Activated naive CD8-positive, alpha-beta T cell treated with anti-CD3 and anti-CD28 coated beads, Interleukin-2, amount 50 U/mL, for 16 hours (primary cell): ENCODE results near the gene MVP.
A peak's percentile ranks its signal among the peaks of the same experiment; 100 is the strongest.

ENCODE experiments used
- DNase-seq: peaks from one replicate; pipeline ENCODE4 v3.0.0-alpha.2; 2020; ENCODE audit warnings: low read depth, low spot score

The MVP gene

DNA sequence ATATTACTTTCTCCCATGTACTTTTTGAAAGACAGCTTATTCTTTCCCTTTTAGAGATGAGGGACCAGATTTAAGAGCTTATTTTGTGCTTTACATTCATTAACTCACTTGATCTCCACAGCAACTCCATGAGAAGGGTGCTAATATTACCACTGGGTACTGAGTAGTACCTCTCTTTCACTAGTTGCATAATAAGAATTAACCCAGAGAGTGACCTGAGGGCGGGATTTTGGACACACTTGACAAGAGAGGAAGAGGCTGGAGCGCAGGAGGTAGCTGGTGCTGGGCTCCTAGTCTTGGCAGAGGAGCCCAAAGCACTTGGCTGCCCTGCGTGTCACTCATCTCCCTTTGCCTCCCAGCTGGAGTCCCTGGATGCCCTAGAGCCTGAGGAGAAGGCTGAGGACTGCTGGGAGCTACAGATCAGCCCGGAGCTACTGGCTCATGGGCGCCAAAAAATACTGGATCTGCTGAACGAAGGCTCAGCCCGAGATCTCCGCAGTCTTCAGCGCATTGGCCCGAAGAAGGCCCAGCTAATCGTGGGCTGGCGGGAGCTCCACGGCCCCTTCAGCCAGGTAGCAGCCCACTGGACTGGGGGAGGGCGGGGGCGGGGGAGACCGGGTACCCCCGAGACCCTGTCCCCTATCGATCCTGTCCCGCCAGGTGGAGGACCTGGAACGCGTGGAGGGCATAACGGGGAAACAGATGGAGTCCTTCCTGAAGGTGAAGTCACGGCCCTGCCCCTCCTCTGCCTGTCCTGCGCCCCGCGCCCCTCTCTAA lies 15.6 kb upstream of the MVP start:
- no peak for DNase-seq

DNA sequence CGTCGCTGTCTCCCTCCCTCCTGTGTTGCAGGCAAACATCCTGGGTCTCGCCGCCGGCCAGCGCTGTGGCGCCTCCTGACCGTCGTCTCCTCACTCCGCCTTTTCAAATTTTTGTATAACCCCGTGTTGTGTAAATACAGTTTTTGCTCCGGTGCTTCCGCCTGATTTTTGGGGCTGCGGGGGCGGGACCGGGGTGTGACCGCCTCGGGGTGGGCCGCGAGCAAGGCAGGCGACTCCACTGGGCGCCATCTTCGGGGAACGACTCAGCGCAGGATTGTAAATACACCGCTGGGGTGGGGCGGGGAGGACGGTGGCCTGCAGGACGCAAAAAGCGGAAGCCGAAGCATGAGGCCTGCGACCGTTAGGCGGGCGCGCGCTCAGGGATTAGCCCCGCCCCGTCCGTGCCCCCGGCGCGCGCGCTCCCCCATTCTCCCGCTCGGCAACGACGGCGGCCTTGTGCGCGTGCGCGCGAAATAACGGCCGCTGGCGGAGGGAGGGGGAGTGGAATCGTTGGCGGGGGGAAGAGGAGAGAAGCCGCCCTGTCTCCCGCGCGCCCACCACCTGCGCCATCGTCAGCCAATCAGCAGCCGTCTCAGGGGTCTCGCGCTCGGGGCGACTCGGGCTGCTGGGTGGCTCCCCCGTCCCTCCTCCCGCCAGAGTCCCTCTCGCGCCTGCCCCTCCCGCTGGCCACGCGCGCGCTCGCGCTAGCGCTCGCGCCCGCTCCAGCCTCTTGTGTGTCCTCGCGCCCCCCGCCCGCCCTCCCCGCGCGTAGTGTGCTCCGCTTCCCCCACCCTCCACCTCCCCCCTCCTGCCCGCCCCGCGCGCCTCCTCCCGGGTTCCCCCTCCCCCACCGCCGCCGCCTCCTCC lies 14.8 kb upstream of the MVP start:
- DNase-seq = peak; percentile 93

DNA sequence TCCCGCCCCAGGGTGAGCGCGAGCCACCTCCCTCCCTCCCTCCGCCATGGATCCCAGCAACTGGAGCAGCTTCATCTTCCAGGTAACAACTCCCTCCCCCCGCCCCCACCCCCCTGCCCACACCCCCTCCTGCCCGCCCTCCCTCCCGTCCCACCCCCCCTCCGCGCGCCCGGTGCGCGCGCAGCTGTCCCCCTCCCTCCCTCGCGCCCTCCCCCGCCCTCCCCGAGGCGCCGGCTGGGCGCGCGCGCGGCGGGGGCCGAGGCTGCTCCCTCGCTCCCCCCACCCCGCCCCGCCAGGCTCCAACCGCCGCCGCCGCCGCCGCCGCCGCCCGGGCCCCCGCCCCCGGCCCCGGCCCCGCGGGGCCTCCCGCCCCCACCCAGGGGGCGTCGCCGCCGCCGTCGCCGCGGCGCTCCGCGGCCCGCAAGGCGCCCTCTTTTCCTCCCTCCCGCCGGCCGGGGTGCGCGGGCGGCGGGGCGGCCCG lies 14.1 kb upstream of the MVP start, which contains the start of gene MAZ:
TSS of gene MAZ (plus strand) at position 431 of the 481 bp plus-strand sequence. CDS start 173 bp downstream, outside the sequence.
- DNase-seq = peak; percentile 55

DNA sequence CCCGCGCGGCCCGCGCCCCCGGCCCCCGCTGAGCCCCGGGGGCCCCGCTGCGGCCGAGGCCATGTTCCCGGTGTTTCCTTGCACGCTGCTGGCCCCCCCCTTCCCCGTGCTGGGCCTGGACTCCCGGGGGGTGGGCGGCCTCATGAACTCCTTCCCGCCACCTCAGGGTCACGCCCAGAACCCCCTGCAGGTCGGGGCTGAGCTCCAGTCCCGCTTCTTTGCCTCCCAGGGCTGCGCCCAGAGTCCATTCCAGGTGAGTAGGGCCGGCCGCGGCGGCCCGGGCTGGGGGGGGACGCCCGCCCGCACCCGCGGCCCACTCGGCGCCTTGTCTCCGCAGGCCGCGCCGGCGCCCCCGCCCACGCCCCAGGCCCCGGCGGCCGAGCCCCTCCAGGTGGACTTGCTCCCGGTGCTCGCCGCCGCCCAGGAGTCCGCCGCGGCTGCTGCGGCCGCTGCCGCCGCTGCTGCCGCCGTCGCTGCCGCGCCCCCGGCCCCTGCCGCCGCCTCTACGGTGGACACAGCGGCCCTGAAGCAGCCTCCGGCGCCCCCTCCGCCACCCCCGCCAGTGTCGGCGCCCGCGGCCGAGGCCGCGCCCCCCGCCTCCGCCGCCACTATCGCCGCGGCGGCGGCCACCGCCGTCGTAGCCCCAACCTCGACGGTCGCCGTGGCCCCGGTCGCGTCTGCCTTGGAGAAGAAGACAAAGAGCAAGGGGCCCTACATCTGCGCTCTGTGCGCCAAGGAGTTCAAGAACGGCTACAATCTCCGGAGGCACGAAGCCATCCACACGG lies 13.4 kb upstream of the MVP start:
- DNase-seq = no peak

DNA sequence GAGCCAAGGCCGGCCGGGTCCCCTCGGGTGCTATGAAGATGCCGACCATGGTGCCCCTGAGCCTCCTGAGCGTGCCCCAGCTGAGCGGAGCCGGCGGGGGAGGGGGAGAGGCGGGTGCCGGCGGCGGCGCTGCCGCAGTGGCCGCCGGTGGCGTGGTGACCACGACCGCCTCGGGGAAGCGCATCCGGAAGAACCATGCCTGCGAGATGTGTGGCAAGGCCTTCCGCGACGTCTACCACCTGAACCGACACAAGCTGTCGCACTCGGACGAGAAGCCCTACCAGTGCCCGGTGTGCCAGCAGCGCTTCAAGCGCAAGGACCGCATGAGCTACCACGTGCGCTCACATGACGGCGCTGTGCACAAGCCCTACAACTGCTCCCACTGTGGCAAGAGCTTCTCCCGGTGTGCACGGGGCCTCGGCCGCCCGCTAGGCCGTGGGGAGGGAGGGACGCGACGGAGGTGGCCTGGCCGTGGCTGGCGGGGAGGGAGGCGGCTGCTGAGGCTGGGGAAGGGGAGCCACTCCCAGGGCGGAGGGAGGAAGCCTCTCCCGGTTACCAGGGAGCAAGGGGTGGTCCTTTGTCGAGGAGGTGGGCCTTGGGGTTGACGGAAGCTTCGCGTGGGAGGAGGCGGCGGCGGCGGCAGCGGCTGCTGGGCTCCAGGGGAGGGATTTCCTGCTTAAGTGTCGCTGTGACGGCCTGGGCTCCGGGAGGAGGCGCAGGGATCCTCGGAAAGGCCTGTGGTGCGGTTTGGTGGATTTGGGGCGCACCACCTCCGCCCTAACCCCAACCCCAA lies 12.6 kb upstream of the MVP start:
- DNase-seq = peak; percentile 70

DNA sequence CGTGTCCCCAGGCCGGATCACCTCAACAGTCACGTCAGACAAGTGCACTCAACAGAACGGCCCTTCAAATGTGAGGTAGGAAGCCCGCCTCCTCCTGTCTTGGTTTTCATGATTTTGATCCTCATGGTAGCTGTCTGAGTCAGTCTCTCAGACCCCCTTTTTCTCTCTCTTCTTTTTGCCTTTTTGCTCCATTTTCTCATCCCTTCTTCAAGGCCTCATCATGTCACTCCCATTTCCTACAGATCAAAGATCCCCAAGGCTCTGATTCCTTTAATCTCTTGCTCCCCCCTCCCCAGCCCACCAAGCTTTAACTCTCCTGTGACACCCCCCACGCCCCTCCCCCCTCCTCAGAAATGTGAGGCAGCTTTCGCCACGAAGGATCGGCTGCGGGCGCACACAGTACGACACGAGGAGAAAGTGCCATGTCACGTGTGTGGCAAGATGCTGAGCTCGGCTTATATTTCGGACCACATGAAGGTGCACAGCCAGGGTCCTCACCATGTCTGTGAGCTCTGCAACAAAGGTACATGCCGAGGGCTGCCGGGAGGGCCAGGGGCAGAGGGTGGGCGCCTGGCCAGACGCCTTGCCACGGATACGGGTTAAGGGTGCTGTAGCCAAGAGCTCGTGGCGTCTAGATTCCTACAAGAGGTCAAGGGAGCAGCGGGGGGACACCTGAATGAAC lies 11.9 kb upstream of the MVP start:
- DNase-seq = no peak

DNA sequence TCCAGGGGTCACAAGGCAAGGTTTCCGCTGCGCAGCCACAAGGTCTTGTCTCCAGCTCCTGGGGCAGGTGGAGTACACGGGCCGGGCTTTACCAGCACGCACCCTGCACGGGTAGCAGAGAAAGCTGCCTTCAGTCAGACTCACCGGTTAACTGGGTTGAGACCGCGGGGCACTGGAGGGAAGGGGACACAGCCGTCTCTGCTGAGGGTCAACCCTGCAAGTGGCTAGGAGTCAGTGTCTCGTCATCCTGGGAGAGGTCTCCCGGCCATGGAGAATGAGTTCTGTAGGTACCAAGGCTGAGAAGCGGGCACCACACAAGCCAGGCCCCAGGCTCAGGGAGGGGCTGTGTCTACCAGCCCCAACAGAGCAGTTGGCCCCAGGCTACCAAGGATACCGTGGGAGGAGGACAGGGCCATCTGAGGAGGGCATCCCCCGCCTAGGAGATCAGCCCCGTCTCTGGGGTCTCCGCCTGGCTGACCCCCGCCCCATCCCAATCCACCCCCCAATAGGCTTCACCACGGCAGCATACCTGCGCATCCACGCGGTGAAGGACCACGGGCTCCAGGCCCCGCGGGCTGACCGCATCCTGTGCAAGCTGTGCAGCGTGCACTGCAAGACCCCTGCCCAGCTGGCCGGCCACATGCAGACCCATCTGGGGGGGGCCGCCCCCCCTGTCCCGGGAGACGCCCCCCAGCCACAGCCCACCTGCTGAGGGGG lies 11.1 kb upstream of the MVP start:
- DNase-seq = no peak

DNA sequence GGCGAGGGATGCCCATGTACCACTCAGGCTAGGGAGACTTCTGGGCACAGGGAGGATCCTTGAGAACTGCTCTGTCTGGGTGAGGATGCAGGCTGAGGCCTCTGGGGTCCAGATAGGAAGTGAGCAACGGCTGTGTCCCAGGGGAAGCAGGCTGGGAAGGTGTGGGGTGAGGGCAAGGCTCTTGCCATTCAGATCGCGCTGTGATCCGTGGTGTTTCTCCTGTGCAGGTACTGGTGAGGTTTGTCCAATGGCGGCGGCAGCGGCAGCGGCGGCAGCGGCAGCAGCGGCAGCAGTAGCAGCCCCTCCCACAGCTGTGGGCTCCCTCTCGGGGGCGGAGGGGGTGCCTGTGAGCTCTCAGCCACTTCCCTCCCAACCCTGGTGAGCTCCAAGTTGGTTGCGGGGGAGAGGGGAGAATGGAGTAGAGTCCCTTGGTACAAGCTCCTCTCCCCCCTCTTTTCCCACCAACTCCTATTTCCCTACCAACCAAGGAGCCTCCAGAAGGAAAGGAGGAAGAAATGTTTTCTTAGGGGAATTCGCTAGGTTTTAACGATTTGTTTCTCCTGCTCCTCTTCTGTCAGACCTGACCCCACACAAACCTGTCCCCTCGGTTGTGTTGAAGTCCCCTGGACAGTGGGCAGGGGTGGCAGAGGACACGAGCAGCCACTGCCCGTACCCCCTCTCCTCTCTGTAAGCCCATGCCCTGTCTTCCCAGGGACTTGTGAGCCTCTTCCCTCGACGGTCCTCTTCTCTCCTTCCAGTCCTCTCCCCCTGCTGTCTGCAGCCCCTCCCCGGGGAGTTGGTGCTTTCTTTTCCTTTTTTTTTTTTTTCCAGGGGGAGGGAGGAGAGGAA lies 10.2 kb upstream of the MVP start:
- DNase-seq = no peak

DNA sequence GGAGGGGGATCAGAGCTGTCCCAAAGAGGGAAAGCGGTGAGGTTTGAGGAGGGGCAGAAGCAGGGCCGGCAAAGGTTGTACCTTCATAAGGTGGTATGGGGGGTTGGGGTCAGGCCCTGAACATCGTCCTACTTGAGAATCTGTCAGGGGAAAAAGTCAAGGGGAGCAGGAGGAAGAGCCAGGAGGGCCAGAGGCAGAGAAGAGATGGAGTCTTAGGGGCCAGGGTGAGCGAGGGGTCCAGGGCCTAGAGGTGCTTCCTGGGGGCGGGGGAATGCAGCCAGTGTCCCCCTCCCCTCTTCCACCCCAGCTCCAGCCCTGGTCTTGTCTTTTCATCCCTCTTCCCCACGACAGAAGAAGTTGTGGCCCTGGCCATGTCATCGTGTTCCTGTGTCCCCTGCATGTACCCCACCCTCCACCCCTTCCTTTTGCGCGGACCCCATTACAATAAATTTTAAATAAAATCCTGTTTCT lies 9.5 kb upstream of the MVP start:
- DNase-seq = no peak

DNA sequence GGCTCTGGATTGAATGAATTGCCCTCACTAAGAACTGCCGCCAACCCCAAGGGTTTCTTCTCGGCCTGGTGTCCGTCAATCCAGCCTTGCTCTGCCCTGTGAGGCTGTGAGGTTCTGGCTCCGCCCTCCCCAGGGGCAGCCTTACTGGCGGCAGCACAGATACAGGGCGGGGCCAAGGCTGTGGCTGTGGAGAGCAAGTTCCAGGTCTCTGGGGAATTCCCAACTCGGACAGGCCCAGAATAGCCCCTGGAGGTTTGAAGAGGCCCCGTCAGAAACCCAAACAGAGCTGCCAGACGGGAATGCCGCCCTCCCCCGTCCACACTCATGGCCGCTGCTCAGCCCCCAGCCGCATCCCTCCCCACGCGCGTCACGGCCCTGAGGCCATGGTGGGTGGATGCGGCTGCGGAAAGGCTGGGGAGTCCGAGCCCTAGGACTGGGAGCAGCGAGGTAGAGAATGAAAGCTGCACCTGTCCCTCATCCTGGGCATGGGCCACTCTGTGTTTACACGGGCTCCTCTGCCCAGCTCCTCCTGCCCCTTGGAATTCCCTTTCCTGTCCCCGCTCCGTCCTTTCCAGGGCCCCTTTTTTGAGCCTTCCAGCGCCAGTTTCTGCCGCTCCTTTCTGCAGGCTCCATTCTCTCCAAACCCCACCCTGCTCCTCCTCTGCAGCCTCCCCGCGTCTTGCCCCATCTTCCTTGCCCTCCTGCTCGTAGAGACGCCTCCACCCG lies 8.9 kb upstream of the MVP start:
- no peak for DNase-seq

DNA sequence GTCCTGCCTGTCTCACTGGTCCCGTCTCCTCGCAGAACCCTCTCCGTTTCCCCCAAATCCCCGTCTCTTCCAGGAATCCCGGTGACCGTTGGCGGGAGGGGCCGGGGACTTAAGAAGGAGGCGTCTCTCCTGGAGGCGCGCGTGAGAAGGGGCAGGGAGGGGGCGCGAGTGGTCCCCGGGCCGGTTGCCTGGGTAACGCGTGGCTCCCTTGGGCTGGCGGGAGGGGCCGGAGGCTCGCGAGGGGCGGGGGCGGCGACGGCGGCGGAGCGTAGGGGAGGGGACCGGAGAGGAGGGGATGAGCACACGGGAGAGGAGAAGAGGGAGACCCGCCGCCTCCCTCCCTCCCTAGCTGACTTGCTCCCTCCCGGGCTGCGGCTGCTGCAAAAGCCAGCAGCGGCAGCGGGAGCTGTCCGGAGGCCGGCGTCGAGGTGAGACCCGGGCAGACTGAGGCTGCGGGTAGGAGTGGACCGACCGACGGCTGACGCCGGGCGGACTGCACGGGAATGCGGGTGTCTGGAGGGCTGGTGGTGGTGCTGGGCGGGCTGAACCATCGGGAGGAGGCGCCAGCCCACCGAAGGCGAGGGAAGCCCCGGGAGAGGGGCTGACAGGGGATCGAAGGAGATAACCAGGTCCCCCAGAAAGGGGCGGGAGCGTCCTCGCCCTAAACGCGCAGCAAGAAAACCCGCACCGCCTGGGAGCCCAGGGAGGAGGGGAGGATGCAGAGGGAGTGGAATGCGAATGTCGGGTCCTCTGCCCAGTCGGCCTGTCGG lies 8.2 kb upstream of the MVP start, which contains the start of gene PRRT2:
TSS of gene PRRT2 (plus strand) at position 298 of the 770 bp plus-strand sequence. CDS start 862 bp downstream, outside the sequence.
- no peak for DNase-seq

DNA sequence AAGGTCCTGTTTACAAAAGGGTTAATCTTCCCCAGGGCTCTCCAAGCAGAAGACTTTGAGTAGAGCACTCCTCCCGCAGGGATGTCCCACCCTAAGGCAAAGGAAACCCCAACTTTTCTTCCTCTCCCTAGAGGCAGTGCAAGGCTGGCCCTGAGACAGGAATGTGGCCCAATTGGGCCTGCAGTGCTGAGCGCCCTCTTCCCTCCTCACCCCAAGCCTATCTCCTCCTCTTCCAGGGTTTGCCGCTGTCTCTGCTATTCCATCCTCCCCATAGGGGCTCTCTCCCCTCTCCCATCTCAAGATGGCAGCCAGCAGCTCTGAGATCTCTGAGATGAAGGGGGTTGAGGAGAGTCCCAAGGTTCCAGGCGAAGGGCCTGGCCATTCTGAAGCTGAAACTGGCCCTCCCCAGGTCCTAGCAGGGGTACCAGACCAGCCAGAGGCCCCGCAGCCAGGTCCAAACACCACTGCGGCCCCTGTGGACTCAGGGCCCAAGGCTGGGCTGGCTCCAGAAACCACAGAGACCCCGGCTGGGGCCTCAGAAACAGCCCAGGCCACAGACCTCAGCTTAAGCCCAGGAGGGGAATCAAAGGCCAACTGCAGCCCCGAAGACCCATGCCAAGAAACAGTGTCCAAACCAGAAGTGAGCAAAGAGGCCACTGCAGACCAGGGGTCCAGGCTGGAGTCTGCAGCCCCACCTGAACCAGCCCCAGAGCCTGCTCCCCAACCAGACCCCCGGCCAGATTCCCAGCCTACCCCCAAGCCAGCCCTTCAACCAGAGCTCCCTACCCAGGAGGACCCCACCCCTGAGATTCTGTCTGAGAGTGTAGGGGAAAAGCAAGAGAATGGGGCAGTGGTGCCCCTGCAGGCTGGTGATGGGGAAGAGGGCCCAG lies 7.3 kb upstream of the MVP start:
- DNase-seq = no peak

DNA sequence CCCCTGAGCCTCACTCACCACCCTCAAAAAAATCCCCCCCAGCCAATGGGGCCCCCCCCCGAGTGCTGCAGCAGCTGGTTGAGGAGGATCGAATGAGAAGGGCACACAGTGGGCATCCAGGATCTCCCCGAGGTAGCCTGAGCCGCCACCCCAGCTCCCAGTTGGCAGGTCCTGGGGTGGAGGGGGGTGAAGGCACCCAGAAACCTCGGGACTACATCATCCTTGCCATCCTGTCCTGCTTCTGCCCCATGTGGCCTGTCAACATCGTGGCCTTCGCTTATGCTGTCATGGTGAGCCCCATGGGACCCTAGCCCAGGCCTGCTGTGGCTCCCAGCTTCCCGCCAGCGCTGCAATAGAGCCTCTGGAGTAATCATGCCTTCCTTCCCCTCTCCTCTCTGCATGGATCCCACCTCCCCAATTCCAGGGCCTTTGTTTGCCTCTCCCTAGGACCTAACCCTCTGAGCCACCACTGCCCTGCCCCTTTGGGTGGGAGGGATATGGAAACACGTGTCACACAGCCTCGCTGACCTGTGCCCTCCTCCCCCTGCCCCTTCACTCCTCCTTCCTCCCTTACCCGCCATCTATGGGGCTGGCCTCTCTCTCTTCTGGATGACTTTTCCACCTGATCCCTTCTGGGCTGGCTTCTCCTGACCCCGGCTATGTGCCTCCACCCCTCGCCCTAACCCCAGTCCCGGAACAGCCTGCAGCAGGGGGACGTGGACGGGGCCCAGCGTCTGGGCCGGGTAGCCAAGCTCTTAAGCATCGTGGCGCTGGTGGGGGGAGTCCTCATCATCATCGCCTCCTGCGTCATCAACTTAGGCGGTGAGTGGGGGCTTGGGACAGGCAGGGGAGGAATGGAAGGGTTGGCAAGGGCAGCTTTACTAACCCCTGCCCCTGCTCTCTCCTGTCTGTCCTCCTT lies 6.4 kb upstream of the MVP start:
- DNase-seq = no peak

DNA sequence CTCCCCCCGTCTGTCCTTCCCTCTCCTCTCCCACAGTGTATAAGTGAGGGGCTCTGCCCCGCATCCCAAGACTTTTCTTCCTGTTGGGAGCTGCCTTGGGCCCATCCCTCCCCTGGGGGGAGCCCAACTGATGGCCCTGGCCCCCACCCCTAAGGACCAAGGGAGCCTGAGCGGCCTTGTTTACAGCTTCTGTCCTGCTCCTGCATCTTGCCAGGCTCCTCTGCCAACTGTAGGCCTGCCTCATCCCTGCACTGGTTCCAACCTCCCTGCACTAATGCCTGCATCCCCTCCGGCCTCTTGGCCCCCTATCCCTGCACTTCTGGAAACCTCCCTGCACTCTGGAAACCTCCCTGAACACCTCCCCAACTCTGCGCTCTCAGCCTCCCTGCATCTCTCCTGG lies 5.7 kb upstream of the MVP start:
- DNase-seq = no peak
